HG02852 (cell line): ENCODE results near the gene B4GALNT2.
"Not testable (repeated sequence)": the region's sequence is repeated elsewhere in the genome, so short reads cannot be mapped to it uniquely, and the experiment has no call there.

Source experiments
- ATAC-seq: cut with Tn5 transposase; IDR thresholded peaks from one replicate; pipeline ENCODE4 v1.9.1; 2021; ENCODE audit warnings: mild to moderate bottlenecking, moderate library complexity; ENCODE audit not compliant: unreplicated experiment

Gene B4GALNT2

GRCh38 chr17:49180303-49180702, 47.7 kb downstream of the B4GALNT2 start:
- ATAC-seq: no peak

DNA sequence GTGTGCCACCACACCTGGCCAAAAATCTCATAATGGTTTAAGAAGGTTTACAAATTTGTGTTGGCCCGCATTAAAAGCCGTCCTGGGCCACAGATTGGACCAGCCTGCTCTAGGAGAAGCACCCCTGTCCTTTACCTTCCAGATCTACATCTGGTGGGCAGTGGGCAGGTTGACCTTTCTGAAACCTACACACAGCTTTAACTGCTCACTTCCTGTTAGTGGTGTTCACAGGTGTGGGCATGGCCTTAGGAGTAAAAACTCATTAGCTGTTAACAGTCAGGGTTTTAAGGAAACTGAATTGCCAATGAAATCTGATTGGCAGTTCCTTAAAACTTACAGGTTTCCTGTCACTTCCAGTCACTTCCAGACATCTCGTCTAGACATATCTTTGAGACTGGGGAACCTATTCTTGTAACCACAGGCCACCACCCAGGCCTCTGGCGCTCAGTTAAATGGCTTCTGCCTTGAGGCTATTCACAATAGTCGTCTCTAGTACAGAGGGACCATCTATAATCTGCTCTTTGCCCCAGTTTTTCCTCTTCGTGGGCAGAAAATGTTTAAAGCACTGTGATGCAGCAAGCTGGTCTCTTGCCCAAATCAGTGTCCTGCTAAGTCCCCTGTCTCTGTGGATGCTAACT, 48.5 kb downstream of the B4GALNT2 start:
- ATAC-seq: no peak

GRCh38 chr17:49183341-49183740, 50.8 kb downstream of the B4GALNT2 start:
- ATAC-seq: no peak

- no peak for ATAC-seq
Measured at GRCh38 chr17:49183801-49184200, 51.2 kb downstream of the B4GALNT2 start.

DNA sequence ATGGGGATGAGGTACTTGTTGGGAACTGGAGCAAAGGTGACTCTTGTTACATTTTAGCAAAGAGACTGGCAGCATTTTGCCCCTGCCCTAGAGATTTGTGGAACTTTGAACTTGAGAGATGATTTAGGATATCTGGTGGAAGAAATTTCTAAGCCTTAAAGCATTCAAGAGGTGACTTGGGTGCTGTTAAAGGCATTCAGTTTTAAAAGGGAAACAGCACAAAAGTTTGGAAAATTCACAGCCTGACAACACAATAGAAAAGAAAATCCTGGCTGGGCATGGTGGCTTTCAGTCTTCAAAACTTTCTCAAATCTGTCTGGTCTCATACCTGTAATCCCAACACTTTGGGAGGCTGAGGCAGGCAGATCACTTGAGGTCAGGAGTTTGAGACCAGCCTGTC, 52.0 kb downstream of the B4GALNT2 start:
- not testable (repeated sequence) for ATAC-seq

GRCh38 chr17:49185381-49185780, 52.8 kb downstream of the B4GALNT2 start:
- not testable (repeated sequence) for ATAC-seq

GRCh38 chr17:49187301-49187700, 54.7 kb downstream of the B4GALNT2 start:
- no peak for ATAC-seq

GRCh38 chr17:49190932-49191331, 58.4 kb downstream of the B4GALNT2 start:
- no peak for ATAC-seq

- ATAC-seq: peak; percentile 0
Measured at GRCh38 chr17:49191409-49191916, 58.9 kb downstream of the B4GALNT2 start.

DNA sequence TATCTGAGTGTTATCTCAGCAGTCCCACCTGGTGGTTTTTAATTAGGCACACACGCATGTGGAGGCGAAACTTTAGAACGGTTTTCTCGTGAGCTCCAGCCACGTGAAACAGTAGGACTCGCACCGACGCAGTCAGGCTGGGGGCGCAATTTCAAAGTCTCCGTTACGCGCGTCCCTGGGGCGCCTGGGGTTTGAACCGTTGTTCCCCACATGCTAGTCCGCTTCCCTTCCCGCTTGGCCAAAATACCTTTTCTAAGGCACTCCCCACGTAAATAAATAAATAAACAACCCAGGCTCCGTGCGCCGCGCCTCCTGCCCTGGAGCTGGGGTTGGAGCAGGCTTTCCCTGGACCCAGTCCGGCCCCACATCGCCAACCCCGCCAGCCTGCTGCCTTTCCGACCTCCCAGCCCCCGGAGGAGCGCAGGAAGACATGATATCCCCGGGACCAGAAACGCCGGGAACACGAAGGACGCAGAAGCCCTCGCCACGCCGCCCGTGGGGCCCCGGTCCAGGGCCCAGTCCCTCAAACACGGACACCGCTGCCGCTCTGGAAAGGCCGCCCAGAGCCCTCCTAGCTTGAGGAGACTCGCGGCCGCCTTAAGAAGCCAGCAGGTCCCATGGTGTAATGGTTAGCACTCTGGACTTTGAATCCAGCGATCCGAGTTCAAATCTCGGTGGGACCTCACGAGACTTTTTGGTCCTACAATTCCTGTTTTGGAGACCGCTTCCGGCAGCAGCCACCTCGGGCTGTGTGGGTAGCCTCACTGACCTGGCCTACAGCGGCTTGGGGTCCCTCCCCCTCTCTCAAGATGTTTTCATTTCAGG, 59.6 kb downstream of the B4GALNT2 start:
- ATAC-seq: peak; percentile 57

GRCh38 chr17:49193513-49194296, 61.1 kb downstream of the B4GALNT2 start:
- ATAC-seq: no peak

GRCh38 chr17:49194297-49194607, 61.7 kb downstream of the B4GALNT2 start:
- ATAC-seq: no peak

- no peak for ATAC-seq
Measured at GRCh38 chr17:49195751-49196150, 63.2 kb downstream of the B4GALNT2 start.

DNA sequence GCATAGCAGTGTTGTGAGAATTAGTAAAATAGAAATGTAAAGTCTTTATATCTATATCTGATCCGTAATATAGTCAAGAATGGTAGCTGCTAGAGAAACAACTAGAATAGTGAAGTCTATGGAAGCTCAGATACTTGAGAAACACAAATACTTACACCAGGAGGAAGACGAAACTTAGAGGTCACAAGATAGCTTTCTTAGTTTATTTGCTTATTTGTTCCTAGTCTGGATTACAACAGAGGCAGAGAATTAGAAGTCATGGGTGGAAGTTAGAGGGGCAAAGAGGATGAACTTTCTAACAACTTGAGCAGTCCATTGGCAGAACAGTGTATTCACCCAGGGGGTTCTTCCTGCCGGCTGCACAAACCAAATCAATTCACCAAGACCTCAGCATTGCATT, 64.0 kb downstream of the B4GALNT2 start:
- ATAC-seq: no peak

DNA sequence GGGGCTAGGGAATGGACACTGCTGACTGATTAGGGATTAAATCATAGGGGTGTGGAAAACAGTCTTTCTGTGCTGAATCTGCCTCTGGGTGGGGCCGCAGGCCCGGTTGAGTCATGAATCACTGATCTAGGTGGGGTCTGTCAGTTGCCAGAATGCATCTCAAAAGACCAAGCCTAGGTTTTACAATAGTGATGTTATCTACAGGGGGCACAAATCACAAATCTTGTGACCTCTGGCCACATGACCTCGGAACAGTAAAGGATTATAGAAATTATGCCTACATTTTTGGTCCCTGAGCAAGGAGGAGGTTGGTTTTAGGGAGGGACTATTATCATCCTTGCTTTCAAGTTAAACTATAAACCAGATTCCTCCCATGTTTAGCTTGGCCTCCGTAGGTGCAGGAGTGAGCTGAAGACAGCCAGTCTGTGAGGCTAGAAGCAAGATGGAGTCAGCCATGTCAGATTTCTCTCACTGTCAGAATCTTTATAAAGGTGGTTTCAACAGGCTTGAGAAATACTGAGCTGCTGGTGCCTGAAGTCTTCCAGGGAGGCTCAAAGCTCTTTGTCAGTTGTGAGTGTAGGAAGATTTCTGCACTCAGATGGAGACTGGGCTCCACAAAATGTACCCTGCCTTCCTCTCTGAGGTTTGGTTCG, 64.9 kb downstream of the B4GALNT2 start:
- ATAC-seq: no peak

- no peak for ATAC-seq
Measured at GRCh38 chr17:49198211-49198610, 65.6 kb downstream of the B4GALNT2 start.

GRCh38 chr17:49200423-49201083, 68.0 kb downstream of the B4GALNT2 start:
- ATAC-seq: no peak

- no peak for ATAC-seq
Measured at GRCh38 chr17:49201481-49201927, 68.9 kb downstream of the B4GALNT2 start.

DNA sequence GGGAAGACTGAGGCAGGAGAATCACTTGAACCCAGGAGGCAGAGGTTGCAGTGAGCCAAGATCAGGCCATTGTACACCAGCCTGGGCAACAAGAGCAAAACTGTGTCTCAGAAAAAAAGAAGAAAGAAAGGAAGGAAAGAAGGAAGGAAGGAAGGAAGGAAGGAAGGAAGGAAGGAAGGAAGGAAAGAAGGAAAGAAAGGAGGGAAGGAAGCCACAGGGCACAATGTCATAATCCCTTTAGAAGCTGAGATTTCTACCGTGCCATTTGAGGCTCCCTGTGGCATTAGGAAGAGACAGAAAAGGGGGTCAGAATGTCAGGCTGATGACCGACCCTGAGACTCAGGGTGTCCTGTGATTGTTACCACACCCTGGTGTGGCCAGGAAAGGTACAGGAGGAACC, 71.2 kb downstream of the B4GALNT2 start:
- no peak for ATAC-seq

GRCh38 chr17:49204516-49204915, 71.9 kb downstream of the B4GALNT2 start:
- ATAC-seq: no peak
